Glomerular visceral epithelial cell (primary cell): ENCODE data around the gene ZNF66.
"Not testable (repeated sequence)": the region's sequence is repeated elsewhere in the genome, so short reads cannot be mapped to it uniquely, and the experiment has no call there.

Experiments
- DNase-seq: peaks from one replicate; pipeline ENCODE4 v3.0.0-alpha.2; 2016; ENCODE audit errors: extremely low spot score

The ZNF66 gene

DNA sequence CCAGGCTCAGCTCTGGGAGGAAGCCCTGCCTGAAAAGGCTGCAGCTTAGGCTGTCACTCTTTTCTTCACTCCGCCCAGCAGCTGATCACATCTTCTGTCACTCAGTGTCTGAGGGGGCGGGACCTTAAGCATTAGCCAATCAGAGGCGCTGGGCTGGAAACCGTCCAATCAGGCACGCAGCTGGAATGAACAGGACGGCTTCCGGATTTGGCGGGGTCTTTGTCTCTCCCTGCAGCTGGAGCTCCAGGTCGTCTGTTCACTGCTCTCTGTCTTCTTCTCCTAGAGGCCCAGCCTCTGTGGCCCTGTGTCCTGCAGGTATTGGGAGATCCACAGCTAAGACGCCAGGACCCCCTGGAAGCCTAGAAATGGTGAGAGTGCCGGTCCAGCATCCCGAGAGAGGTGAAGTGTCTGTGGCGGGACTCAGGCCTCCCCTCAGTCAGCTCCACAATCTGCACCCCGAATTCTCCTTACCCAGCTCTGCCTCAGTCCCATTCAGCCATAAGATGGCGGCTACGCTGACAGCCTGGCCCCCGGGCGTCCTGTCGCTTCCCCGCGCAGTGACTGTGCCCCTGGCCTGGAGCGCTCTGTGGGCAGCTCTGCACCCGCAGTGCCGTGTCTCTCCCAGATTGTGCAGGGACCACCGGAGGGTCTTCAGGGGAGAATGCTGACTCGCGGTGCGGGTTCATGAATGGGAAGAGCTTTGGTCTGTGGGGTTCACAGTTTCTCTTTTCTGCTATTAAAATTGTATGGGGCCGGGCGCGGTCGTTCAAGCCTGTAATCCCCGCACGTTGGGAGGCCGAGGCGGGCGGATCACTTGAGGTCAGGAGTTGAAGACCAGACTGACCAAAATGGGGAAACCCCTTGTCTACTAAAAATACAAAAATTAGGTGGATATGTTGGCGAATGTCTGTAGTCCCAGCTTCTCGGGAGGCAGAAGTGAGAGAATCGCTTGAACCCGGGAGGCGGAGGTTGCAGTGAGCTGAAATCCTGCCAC lies at the start of gene ZNF66:
ZNF66 (plus strand) TSS at position 222 of the 994 bp plus-strand sequence; CDS start at position 366, 144 bp downstream.
- DNase-seq, result peak; percentile 72

DNA sequence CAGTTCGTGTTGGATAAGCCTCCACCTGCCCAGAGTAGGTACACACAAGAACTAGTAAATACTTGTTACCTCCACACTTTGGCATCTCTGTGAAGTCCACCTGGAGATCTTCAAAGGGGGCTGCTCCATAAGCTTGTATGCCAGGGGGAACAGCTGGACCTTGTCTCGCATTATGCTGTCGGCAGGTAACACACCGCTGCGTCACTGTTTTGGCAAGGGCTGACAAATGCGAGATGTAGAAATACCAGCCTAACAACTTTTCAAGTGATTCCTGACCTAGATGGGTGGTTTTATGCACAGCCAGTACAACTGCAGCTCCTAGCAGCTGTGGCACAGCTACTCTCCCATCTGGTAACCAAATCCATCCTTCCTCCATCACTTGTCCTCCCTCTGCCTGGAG lies 25.9 kb upstream of the ZNF66 start:
- not testable (repeated sequence) for DNase-seq

DNA sequence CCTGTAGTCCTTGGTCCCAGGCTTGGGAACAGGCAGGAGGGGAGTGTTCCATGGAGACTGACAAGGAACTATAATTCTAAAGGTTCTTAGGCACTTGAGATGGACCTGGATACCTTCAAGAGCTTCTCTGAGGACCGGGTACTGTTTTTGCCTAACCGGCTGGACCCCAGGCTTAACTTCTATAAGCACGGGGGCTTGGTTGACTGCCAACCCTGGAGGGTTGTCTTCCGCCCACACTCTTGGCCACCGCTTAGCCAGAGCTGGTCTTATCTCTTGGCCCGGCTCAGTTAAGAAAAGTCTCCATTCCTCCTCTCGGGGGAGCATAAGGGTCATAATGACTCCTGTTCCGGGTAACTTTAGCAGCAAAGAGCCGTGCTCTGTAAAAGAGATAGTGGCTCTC lies 23.8 kb upstream of the ZNF66 start:
- not testable (repeated sequence) for DNase-seq

DNA sequence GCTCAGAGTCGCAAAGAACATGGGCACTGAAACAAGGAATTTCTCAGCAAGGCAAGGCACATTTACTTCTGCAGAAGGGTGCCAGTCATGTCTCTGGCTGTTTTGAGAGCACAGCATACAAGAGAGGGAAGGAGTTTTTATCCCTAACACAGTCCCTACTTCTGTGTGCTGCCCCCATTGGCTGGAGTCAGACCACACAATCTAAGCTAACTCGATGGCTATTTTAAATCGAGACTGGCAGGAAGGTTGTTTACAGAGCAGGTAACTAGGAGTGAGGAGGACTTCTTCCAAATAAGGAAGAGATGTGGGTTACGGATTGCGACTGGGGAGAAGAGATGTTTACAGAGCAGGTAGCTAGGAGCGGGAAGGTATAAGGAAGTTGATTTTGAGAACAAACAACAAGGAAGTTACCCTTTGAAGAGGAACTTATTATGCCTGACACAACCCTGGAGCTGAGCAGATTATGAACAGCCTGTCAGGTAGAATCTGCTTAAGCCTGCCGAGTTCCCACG lies 6.8 kb upstream of the ZNF66 start:
- not testable (repeated sequence) for DNase-seq

DNA sequence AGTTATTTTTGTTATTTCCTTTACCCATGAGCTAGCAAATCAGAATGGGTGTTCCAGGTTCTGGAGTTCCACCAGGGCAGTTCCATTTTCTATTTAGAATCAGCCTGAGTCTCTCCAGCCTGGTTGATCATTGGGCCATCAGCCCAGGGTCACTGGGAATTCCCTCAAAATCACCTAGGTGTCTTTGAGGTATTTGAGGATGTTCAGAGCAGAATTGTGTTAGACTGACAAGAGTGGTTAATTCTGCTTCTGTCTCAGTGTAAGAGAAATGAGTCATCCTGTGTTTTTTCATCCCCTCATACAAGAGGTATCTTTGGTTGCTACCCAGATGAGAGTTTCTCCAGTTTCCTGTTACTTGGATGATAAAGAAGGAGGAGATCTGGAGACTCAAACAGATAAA lies 11.7 kb downstream of the ZNF66 start:
- no peak for DNase-seq

DNA sequence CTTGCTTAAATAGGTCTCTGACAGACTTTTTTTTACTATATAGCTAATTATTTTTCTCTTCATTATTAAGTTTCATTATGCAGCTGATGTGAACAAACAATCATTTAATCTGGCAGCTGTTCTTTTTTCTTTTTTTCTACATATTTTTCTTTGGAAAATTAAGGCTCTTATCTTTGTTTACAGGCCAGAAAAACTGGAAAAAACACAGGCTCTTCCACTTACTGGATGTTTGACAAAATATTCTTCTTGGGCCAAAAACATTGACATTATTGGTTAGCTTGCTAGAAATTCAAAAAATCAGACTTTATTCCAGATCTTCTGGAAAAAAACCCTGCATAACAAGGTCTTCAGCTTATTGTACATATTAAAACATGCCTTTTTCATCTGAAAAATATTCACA lies 15.7 kb downstream of the ZNF66 start:
- no peak for DNase-seq

DNA sequence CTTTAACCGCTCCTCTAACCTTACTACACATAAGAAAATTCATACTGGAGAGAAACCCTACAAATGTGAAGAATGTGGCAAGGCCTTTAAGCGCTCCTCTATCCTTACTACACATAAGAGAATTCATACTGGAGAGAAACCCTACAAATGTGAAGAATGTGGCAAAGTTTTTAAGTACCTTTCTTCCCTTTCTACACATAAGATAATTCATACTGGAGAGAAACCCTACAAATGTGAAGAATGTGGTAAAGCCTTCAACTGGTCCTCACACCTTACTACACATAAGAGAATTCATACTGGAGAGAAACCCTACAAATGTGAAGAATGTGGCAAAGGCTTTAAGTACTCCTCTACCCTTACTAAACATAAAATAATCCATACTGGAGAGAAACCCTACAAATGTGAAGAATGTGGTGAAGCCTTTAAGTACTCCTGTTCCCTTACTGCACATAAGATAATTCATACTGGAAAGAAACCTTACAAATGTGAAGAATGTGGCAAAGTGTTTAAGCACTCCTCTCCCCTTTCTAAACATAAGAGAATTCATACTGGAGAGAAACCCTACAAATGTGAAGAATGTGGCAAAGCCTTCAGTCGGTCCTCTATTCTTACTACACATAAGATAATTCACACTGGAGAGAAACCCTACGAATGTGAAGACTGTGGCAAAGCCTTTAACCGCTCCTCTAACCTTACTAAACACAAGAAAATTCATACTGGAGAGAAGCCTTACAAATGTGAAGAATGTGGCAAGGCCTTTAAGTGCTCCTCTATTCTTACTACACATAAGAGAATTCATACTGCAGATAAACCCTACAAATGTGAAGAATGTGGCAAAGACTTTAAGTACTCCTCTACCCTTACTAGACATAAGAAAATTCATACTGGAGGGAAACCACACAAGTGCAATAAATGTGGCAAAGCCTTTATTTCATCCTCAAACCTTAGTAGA lies 30.5 kb downstream of the ZNF66 start:
- not testable (repeated sequence) for DNase-seq

DNA sequence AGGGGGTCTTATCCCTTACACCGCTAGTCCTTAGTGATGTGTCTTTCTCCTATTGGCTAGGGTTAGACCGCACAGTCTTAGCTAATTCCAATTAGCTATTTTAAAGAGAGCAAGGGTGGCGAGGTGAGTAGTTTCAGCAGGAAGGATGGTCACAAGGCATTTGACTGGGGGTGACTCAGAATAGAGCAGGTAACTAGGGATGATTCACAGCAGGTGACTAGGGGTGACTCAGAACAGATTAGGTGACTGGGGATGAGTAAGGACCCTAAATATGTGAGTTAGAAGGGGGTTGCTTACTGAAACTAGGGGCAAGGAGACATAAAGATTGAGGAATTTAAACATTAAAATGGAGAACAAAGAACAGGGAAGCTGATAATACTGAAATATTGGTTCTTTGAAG lies 64.3 kb downstream of the ZNF66 start:
- no peak for DNase-seq
